ENCODE data around the gene CAP2.
"Not testable (repeated sequence)": the region's sequence is repeated elsewhere in the genome, so short reads cannot be mapped to it uniquely, and the experiment has no call there.

CAP2 gene

DNA sequence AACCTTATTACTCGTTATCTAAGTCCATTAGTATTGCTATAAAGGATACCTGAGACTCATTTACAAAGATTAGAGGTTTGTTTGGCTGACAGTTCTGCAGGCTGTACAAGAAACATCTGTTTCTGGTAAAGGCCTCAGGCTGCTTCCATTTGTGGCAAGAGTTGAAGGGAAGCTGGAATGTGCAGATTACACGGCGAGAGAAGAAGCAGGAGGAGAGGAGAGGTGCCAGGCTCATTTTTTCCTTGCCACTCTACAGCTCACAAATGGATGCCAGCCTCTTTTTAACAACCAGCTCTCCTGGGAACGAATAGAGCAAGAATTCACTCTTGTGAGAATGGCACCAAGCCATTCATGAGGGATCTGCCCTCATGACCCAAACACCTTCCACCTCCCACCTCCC lies 14.7 kb downstream of the CAP2 start:
- no peak overlapping the region for H3K4me2 ChIP-seq
- H3K9me3 ChIP-seq (replicated peaks in 1 of 11) = peaks cover 18 to 43% (median 25%) of the 10 kb centered on the region in 11 experiments
- peaks cover 0 to 16% (median 8%) of the 10 kb centered on the region in 11 experiments; a peak in 8 of 22 replicates for H3K36me3 ChIP-seq
- TF ChIP-seq Cebpa-rat (IDR thresholded peaks at IDR 0.05) = no peak
- no peak overlapping the region for H3K9ac ChIP-seq
- peaks cover 0 to 38% (median 21%) of the 10 kb centered on the region in 10 experiments; a peak in 17 of 20 replicates for H3K4me1 ChIP-seq
- H3K27ac ChIP-seq = peak overlapping the region in 1 of 11 experiments; percentile 6; a peak in 1 of 22 replicates
- H3K4me3 ChIP-seq = no peak overlapping the region
- no peaks in the 10 kb centered on the region for H4K20me1 ChIP-seq
- no peaks in the 10 kb centered on the region for H3K27me3 ChIP-seq

DNA sequence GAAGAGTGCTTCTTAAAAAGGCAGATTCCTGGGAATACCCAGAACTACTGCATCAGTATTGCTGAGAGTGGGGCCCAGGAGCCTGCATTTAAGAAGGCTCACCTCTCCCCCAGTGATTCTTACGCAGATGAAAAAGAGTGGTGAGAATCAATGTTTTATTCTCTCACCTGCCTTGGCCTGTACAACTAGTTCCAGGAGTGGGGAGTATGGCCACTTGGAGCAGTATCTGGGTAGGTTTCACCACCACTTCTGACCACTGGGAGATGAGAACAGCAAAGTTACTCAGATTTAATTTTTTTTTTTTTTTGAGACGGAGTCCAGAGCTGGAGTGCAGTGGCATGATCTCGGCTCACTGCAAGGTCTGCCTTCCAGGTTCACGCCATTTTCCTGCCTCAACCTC lies 16.9 kb downstream of the CAP2 start:
- no peak for TF ChIP-seq Cebpa-rat (IDR thresholded peaks at IDR 0.05)
- Histone ChIP-seq H3K36me3 (peaks cover 0 to 23% (median 8%) of the 10 kb centered on the region in 11 experiments; a peak in 9 of 22 replicates), H4K20me1 (no peaks in the 10 kb centered on the region)

DNA sequence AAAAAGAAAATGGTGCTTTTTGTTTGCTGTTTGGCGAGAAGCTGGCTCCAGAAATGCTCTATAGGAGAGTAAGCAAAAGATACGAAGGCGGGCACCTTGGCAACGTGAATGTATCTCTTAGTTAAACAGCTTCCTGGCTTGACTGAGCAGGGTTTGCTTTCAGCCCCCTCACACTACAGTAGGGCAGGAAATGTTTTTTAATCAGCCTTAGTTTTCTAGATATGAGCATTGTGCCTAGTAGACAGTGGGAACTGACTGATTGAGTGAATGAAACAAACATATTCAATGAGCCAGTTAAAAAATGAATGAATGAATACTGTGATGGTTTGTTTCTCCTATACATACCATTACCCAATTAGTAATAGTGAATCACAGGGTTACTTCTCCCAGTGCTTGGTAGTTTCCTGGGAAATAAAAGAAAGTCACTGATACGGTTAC lies 19.9 kb downstream of the CAP2 start:
- Histone ChIP-seq H3K27ac (peak overlapping the region in 7 of 11 experiments; percentile 18 to 99 (median 52); a peak in 12 of 22 replicates), H3K4me1 (peaks cover 17 to 56% (median 42%) of the 10 kb centered on the region in 10 experiments), H3K9me3 (replicated peaks in 1 of 11) (peaks cover 16 to 62% (median 44%) of the 10 kb centered on the region in 11 experiments), H3K9ac (peak overlapping the region in 3 of 11 experiments; percentile 5 to 31 (median 15); a peak in 2 of 22 replicates), H3K27me3 (no peaks in the 10 kb centered on the region), H3K36me3 (peaks cover 0 to 23% (median 9%) of the 10 kb centered on the region in 11 experiments; a peak in 9 of 22 replicates), H3K4me3 (no peak overlapping the region), H3K4me2 (peak overlapping the region in 7 of 11 experiments; percentile 2 to 29 (median 11); a peak in 6 of 22 replicates), H4K20me1 (no peaks in the 10 kb centered on the region)
- no peak for TF ChIP-seq Cebpa-rat (IDR thresholded peaks at IDR 0.05)

More for the DNA sequence above, 16.9 kb downstream of the CAP2 start:
- H3K9me3 ChIP-seq (replicated peaks in 1 of 11) = peaks cover 19 to 59% (median 40%) of the 10 kb centered on the region in 11 experiments
- H3K4me3 ChIP-seq = no peak overlapping the region
- no peak overlapping the region for H3K4me2 ChIP-seq
- peaks cover 0 to 47% (median 30%) of the 10 kb centered on the region in 10 experiments; a peak in 17 of 20 replicates for H3K4me1 ChIP-seq
- no peak overlapping the region for H3K27ac ChIP-seq
- H3K9ac ChIP-seq = no peak overlapping the region
- H3K27me3 ChIP-seq = no peaks in the 10 kb centered on the region

DNA sequence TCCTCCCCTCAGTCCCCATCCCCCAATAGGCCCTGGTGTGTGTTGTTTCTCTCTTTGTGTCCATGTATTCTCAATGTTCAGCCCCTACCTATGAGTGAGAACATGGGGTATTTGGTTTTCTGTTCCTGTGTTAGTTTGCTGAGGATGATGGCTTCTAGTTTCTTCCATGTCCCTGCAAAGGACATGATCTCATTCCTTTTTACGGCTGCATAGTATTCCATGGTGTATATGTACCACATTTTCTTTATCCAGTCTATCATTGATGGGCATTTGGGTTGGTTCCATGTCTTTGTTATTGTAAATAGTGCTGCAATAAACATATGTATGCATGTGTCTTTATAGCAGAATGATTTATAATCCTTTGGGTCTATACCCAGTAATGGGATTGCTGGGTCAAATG lies 21.0 kb downstream of the CAP2 start:
- Histone ChIP-seq H3K27ac (peak overlapping the region in 4 of 11 experiments; percentile 39 to 100 (median 98); a peak in 4 of 22 replicates), H3K9me3 (replicated peaks in 1 of 11) (peaks cover 16 to 57% (median 44%) of the 10 kb centered on the region in 11 experiments), H3K36me3 (peaks cover 0 to 23% (median 9%) of the 10 kb centered on the region in 11 experiments; a peak in 9 of 22 replicates), H3K4me1 (peaks cover 28 to 66% (median 52%) of the 10 kb centered on the region in 10 experiments)
- not testable (repeated sequence) for H3K9ac ChIP-seq, H3K4me2 ChIP-seq, H3K4me3 ChIP-seq, H3K27me3 ChIP-seq, H4K20me1 ChIP-seq

DNA sequence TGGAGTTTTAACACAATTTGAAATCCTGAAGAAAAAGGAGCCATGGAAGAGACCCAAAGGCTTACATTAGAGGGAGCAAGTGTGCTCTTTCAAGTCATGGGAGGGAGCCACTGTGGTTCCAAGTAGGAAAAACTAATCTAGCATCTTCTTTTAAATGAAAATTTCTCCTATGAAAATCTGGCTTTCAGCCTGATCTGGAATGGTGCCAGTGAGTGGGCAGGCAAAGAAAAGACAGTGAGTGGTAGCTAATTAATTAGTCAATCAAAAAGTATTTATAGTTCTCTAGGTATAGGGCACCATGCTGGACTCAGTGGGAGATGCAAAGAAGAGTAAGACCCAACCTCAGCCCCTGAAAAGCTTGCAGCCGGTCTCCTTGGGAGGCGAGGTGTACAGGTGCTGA lies 21.9 kb downstream of the CAP2 start:
- H3K4me2 ChIP-seq = peak overlapping the region in 6 of 11 experiments; percentile 19 to 90 (median 80); a peak in 9 of 22 replicates
- peaks cover 0 to 17% (median 4%) of the 10 kb centered on the region in 11 experiments; a peak in 9 of 22 replicates for H3K36me3 ChIP-seq
- H3K9me3 ChIP-seq (replicated peaks in 1 of 11) = peaks cover 11 to 48% (median 37%) of the 10 kb centered on the region in 11 experiments
- peak overlapping the region in 8 of 11 experiments; percentile 90 to 100 (median 98); a peak in 16 of 22 replicates for H3K27ac ChIP-seq
- H3K27me3 ChIP-seq = no peaks in the 10 kb centered on the region
- H3K4me1 ChIP-seq = peaks cover 31 to 76% (median 61%) of the 10 kb centered on the region in 10 experiments
- TF ChIP-seq Cebpa-rat (IDR thresholded peaks at IDR 0.05) = no peak
- H3K4me3 ChIP-seq = no peak overlapping the region
- no peaks in the 10 kb centered on the region for H4K20me1 ChIP-seq
- H3K9ac ChIP-seq = peak overlapping the region in 1 of 11 experiments; percentile 89; a peak in 1 of 22 replicates

DNA sequence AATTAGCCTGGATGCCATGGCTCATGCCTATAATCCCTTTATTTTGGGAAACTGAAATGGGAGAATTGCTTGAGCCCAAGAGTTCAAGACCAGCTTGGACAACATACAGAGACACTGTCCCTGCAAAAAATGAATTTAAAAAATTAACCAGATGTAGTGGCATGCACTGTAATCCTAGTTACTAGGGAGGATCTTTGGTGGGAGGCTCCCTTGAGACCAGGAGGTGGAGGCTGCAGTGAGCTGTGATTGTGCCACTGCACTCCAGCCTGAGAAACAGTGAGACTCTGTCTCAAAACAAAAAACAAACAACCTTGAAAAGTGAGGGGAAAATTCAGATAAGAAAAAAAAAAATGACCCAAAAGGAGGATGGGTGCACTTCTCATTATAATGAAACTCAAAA lies 23.4 kb downstream of the CAP2 start:
- peak overlapping the region in 9 of 11 experiments; percentile 70 to 100 (median 96); a peak in 19 of 22 replicates for H3K27ac ChIP-seq
- peak overlapping the region in 10 of 11 experiments; percentile 26 to 90 (median 81); a peak in 19 of 22 replicates for H3K4me2 ChIP-seq

DNA sequence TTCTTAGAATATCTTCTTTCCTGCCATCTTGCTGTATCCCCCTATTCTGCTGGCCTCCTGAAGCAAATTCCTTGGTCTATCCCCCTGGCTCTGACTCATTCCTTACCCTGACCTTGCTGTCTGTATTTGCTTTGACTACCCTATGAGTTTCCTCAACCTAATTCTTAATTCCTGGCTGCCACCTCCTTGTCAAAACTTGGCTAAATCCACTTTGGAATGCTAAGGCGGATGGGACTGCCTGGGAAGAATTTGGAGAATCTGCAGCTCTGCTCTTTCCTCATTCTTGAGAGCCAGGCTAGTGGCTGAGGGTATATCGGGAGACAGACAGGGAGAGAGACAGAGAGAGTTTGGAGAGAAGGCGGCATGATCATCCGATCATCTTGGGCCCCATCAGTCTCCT lies 24.4 kb downstream of the CAP2 start:
- Histone ChIP-seq H3K36me3 (peaks cover 0 to 22% (median 4%) of the 10 kb centered on the region in 11 experiments; a peak in 10 of 22 replicates), H4K20me1 (no peaks in the 10 kb centered on the region), H3K4me3 (peak overlapping the region in 1 of 10 experiments; percentile 12; a peak in 1 of 20 replicates), H3K27ac (peak overlapping the region in 10 of 11 experiments; percentile 42 to 100 (median 96); a peak in 19 of 22 replicates), H3K4me1 (peaks cover 31 to 90% (median 82%) of the 10 kb centered on the region in 10 experiments), H3K27me3 (no peaks in the 10 kb centered on the region), H3K9ac (peak overlapping the region in 10 of 11 experiments; percentile 14 to 93 (median 84); a peak in 19 of 22 replicates), H3K9me3 (replicated peaks in 1 of 11) (peaks cover 0 to 35% (median 28%) of the 10 kb centered on the region in 11 experiments; a peak in 15 of 22 replicates), H3K4me2 (peak overlapping the region; percentile 57 to 90 (median 80))
- TF ChIP-seq Cebpa-rat (IDR thresholded peaks at IDR 0.05) = no peak

More for the DNA sequence above, 23.4 kb downstream of the CAP2 start:
- no peak for TF ChIP-seq Cebpa-rat (IDR thresholded peaks at IDR 0.05)
- Histone ChIP-seq H3K9me3 (replicated peaks in 1 of 11) (peaks cover 0 to 38% (median 28%) of the 10 kb centered on the region in 11 experiments; a peak in 15 of 22 replicates), H3K4me1 (peaks cover 31 to 88% (median 76%) of the 10 kb centered on the region in 10 experiments), H3K9ac (peak overlapping the region in 8 of 11 experiments; percentile 78 to 93 (median 85); a peak in 15 of 22 replicates), H4K20me1 (no peaks in the 10 kb centered on the region), H3K27me3 (no peaks in the 10 kb centered on the region), H3K36me3 (peaks cover 0 to 12% (median 0%) of the 10 kb centered on the region in 11 experiments; a peak in 5 of 22 replicates), H3K4me3 (no peak overlapping the region)

DNA sequence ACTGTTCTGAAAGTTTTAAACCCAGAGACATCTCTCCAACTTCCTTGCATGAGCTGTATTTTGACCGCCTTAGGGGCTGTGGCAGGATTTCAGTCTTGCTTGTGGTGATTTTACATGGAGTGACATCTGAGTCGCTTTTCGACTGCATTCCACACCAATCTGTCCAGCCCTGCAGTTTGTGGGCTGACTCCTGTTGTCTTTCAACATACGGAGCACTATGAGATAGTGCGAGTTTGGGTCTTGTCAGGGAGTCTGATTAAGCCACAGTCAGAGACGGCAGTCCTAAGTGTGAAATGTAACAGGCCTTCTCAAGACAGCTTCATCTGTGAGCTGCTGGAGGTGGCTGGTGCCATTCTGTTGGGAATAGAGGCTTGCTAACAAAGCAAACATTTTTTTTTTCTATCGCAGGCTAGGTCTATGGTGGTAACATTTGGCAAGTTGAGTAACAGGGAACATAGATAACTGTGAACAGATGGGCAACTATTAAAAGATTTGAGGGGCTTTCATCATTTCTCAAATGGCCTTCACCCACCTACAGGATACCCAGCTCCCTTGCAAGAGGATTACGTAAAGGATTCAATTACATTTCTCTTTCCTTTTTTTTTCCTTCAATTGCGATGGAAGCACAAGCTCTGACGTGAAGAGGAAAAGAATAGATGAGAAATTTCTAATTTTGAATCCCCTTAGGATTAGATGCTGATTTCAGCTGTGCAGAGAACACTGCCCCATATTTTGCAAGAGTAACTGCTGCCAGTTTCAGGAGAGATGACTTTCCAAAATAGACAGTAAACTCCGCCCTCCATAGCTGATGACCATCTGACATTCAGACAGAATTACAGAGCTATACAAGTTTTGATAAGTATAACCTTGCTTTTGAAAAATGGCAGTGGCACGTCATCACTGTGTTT lies 25.1 kb downstream of the CAP2 start:
- H3K27me3 ChIP-seq = no peaks in the 10 kb centered on the region
- TF ChIP-seq Cebpa-rat (IDR thresholded peaks at IDR 0.05) = peak in 9 of 11 experiments; percentile 73 to 99 (median 98); a peak in 17 of 22 replicates
- H3K4me1 ChIP-seq = peaks cover 31 to 87% (median 78%) of the 10 kb centered on the region in 10 experiments
- peak overlapping the region in 10 of 11 experiments; percentile 14 to 93 (median 84); a peak in 19 of 22 replicates for H3K9ac ChIP-seq
- peak overlapping the region in 3 of 10 experiments; percentile 12 to 30 (median 12); a peak in 4 of 20 replicates for H3K4me3 ChIP-seq
- H3K27ac ChIP-seq = peak overlapping the region in 10 of 11 experiments; percentile 58 to 100 (median 96); a peak in 20 of 22 replicates
- peaks cover 0 to 39% (median 28%) of the 10 kb centered on the region in 11 experiments; a peak in 15 of 22 replicates for H3K9me3 ChIP-seq (replicated peaks in 1 of 11)
- H3K4me2 ChIP-seq = peak overlapping the region; percentile 57 to 90 (median 80)
- no peaks in the 10 kb centered on the region for H4K20me1 ChIP-seq
- H3K36me3 ChIP-seq = peaks cover 0 to 29% (median 4%) of the 10 kb centered on the region in 11 experiments; a peak in 10 of 22 replicates
